Ishikawa (cell line): Measurements from ENCODE around the gene COL16A1.

Source experiments
- CEBPB ChIP-seq: IDR thresholded peaks from 2 replicates; pipeline ENCODE4 v1.6.1; 2012
- CREB1 ChIP-seq: IDR thresholded peaks from 2 replicates; pipeline ENCODE4 v1.6.1; 2012; ENCODE audit warnings: low read depth
- EGR1 ChIP-seq: IDR thresholded peaks from 2 replicates; pipeline ENCODE4 v1.6.1; 2012
- EP300 ChIP-seq: IDR thresholded peaks from 2 replicates; pipeline ENCODE4 v1.6.1; 2012; ENCODE audit warnings: borderline replicate concordance
- FOXM1 ChIP-seq: IDR thresholded peaks from 2 replicates; pipeline ENCODE4 v1.6.1; 2012; ENCODE audit warnings: low read depth, borderline replicate concordance
- NFIC ChIP-seq: IDR thresholded peaks from 2 replicates; pipeline ENCODE4 v1.6.1; 2012
- RAD21 ChIP-seq: IDR thresholded peaks from 2 replicates; pipeline ENCODE4 v1.6.1; 2012; ENCODE audit warnings: low read depth
- TAF1 ChIP-seq: IDR thresholded peaks from 2 replicates; pipeline ENCODE4 v1.6.1; 2012; ENCODE audit warnings: low read depth, mild to moderate bottlenecking
- TCF12 ChIP-seq: IDR thresholded peaks from 2 replicates; pipeline ENCODE4 v1.6.1; 2012; ENCODE audit warnings: low read depth
- TEAD4 ChIP-seq: IDR thresholded peaks from 2 replicates; pipeline ENCODE4 v1.6.1; 2012
- YY1 ChIP-seq: IDR thresholded peaks from 2 replicates; pipeline ENCODE4 v1.6.1; 2012; ENCODE audit warnings: low read depth
- ZBTB7A ChIP-seq: IDR thresholded peaks from 2 replicates; pipeline ENCODE4 v1.6.1; 2012; ENCODE audit warnings: low read depth
- TF ChIP-seq, protein P1 (sequence below): IDR thresholded peaks from 2 replicates; pipeline ENCODE4 v1.6.1; 2012
- TF ChIP-seq, protein P2 (sequence below): IDR thresholded peaks from 2 replicates; pipeline ENCODE4 v1.6.1; 2012
- TF ChIP-seq, protein P3 (sequence below): IDR thresholded peaks from 2 replicates; pipeline ENCODE4 v1.6.1; 2012; ENCODE audit warnings: low read depth, mild to moderate bottlenecking

The COL16A1 gene

GRCh38 chr1:31620631-31621497, 83.0 kb downstream of the COL16A1 start:
- TF ChIP-seq, protein P1, sequence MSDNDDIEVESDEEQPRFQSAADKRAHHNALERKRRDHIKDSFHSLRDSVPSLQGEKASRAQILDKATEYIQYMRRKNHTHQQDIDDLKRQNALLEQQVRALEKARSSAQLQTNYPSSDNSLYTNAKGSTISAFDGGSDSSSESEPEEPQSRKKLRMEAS: no peak
- TF ChIP-seq, protein P2, sequence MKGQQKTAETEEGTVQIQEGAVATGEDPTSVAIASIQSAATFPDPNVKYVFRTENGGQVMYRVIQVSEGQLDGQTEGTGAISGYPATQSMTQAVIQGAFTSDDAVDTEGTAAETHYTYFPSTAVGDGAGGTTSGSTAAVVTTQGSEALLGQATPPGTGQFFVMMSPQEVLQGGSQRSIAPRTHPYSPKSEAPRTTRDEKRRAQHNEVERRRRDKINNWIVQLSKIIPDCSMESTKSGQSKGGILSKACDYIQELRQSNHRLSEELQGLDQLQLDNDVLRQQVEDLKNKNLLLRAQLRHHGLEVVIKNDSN: no peak
- TF ChIP-seq TCF12 (no peak), EGR1 (no peak), EP300 (no peak), CREB1 (no peak), TEAD4 (no peak), ZBTB7A (no peak), NFIC (no peak), RAD21 (no peak), FOXM1 (no peak), YY1 (no peak), TAF1 (no peak), CEBPB (no peak)
- TF ChIP-seq, protein P3, sequence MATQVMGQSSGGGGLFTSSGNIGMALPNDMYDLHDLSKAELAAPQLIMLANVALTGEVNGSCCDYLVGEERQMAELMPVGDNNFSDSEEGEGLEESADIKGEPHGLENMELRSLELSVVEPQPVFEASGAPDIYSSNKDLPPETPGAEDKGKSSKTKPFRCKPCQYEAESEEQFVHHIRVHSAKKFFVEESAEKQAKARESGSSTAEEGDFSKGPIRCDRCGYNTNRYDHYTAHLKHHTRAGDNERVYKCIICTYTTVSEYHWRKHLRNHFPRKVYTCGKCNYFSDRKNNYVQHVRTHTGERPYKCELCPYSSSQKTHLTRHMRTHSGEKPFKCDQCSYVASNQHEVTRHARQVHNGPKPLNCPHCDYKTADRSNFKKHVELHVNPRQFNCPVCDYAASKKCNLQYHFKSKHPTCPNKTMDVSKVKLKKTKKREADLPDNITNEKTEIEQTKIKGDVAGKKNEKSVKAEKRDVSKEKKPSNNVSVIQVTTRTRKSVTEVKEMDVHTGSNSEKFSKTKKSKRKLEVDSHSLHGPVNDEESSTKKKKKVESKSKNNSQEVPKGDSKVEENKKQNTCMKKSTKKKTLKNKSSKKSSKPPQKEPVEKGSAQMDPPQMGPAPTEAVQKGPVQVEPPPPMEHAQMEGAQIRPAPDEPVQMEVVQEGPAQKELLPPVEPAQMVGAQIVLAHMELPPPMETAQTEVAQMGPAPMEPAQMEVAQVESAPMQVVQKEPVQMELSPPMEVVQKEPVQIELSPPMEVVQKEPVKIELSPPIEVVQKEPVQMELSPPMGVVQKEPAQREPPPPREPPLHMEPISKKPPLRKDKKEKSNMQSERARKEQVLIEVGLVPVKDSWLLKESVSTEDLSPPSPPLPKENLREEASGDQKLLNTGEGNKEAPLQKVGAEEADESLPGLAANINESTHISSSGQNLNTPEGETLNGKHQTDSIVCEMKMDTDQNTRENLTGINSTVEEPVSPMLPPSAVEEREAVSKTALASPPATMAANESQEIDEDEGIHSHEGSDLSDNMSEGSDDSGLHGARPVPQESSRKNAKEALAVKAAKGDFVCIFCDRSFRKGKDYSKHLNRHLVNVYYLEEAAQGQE: no peak

DNA sequence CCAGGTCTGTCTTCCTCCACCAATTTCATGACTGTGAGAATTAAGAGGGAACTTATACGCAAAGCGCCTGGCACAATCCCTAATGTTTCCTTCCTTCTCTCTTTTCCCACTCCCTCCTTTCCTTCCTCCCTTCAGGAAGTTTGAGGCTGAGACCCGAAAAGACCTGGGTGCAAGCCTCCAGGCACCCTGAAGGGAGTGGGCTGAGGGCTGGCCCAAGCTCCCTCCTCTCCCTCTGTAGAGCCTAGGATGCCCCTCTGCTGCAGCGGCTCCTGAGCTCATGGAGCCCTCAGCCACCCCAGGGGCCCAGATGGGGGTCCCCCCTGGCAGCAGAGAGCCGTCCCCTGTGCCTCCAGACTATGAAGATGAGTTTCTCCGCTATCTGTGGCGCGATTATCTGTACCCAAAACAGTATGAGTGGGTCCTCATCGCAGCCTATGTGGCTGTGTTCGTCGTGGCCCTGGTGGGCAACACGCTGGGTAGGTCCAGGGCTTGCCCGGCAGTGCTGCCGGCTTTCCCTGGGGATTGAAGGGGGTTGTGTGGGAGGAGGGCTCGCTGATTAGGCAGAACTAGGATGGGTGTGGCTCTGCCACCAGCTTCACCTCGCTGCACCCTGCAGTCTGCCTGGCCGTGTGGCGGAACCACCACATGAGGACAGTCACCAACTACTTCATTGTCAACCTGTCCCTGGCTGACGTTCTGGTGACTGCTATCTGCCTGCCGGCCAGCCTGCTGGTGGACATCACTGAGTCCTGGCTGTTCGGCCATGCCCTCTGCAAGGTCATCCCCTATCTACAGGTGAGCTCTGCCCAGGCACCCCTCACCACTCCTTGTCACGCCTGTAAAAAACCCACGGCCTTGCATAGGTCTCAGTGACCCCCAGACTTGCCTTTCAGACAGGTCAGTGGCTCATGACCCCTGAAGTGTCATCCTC, 84.6 kb downstream of the COL16A1 start:
- TF ChIP-seq, protein P1: no peak
- TF ChIP-seq NFIC: no peak
- TF ChIP-seq EP300: no peak
- TF ChIP-seq CREB1: no peak
- no peak for TF ChIP-seq CEBPB
- no peak for TF ChIP-seq RAD21
- no peak for TF ChIP-seq EGR1
- TF ChIP-seq, protein P2: no peak
- TF ChIP-seq, protein P3: no peak
- no peak for TF ChIP-seq FOXM1
- no peak for TF ChIP-seq YY1
- no peak for TF ChIP-seq ZBTB7A
- TF ChIP-seq TAF1: no peak

GRCh38 chr1:31617916-31618746, 85.7 kb downstream of the COL16A1 start:
- TF ChIP-seq RAD21: peak; percentile 57; the same call in 1 of the 2 replicates
- no peak for TF ChIP-seq EP300
- no peak for TF ChIP-seq CREB1
- TF ChIP-seq EGR1: no peak
- TF ChIP-seq ZBTB7A: peak; percentile 92

GRCh38 chr1:31617218-31617915, 86.5 kb downstream of the COL16A1 start, which contains the start of gene HCRTR1:
TSS of gene HCRTR1 (plus strand) at chr1:31617689. CDS start at chr1:31619193, 1,504 bp downstream.
- TF ChIP-seq YY1 (no peak), CREB1 (no peak), EP300 (no peak)
- TF ChIP-seq, protein P1: peak; percentile 19; the same call in 1 of the 2 replicates
